ENCODE results near the gene KRT36. TPM values are rescaled to one million over a fixed set of nuclear protein-coding genes. Genes with fewer than 3 reads are reported as not detected.

KRT36 gene
- total RNA-seq, 4 donors from 2014 or later: not detected

DNA sequence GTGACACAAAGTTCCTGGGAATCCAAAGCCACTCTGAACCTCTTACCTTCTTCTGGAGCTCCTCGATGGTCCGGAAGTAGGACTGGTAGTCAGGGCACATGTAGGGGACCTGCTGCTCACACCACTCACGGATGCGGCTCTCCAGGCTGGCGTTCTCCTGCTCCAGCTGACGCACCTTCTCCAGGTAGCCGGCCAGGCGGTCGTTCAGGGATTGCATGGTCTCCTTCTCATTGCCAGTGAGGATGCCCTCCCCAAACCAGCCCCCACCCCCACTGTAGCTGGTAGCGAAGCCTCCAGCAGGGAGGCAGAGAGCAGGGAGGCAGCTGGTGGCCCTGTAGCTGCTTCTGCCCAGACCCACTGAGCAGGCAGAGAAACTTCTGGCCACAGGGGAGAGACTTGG lies 9.1 kb downstream of the KRT36 start:
- no peak for TF ChIP-seq CTCF (IDR thresholded peaks at IDR 0.05; ENCODE audit: low read depth)

- TF ChIP-seq CTCF (IDR thresholded peaks at IDR 0.05; ENCODE audit: low read depth): no peak
These were observed 9.6 kb downstream of the KRT36 start for GRCh38 chr17:41480136-41480535.

DNA sequence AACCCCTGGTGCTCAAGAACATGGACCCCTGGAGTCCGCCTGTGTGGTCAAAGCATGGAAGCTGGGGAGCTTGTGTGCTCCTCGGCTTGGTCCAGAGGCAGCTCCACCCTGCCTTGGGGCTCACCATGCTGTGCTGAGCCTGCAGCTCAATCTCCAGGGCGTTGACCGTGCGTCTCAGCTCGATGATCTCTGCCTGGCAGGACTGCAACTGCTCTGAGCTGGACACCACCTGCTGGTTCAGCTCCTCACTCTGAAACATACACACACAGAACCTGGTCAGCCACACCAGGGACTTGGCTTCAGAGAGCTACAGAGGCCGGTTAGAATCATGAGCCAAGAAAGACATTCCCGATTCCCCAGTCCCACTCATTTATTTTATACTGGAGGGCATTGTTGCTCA lies 11.5 kb downstream of the KRT36 start:
- no peak for TF ChIP-seq CTCF (IDR thresholded peaks at IDR 0.05; ENCODE audit: low read depth)

- TF ChIP-seq CTCF (IDR thresholded peaks at IDR 0.05; ENCODE audit: low read depth): no peak
These were observed 12.6 kb downstream of the KRT36 start for GRCh38 chr17:41476866-41477815.

GRCh38 chr17:41475421-41475820 lies 14.3 kb downstream of the KRT36 start:
- TF ChIP-seq CTCF (IDR thresholded peaks at IDR 0.05; ENCODE audit: low read depth): no peak

DNA sequence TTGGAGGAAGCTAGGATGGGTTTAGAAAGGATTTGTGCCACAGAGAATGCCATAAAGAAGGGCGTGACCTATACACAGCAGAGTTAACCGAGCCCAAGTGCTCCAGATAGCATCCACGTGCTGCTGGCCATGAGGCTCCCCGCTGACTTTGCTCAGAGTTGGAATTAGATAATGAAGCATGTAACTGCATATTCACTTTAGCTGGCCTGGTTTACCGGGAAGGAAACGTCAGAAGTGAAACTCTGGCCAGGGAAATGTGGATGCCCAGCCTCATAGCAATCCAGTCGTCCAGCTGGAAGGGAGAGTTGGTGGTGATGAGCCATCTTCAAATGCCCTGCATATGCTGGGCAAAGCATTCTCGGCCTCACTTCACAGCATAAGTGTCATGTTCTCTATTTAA lies 14.8 kb downstream of the KRT36 start:
- no peak for TF ChIP-seq CTCF (IDR thresholded peaks at IDR 0.05; ENCODE audit: low read depth)

DNA sequence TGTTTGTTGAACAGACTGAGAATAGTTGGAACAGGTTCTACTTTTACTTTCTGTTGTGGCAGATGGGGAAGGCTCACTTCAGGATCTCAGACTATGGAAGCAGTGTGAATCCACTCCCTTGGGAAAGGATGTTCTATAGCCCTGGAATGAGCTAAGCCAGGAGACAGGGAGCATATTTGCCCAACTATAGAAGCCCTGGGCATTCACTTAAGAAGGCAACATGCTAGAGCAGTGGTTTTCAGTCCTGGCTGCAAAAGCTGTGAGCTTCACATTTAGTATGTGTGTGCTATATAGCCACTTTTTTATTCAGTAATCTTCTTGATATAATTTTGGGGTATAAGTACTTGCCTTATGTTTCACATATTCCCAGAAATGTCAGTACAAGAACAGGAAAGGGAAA lies 21.4 kb downstream of the KRT36 start:
- TF ChIP-seq CTCF (IDR thresholded peaks at IDR 0.05; ENCODE audit: low read depth): no peak
